Brain microvascular endothelial cell (primary cell): ENCODE measurements around the gene ARVCF.

Experiments used
- DNase-seq: peaks from one replicate; pipeline ENCODE4 v3.0.0-alpha.2; 2020
- H3K27ac ChIP-seq: fragments of 250-450 bp; sonication (Bioruptor Pico); 2 replicates; pipeline ENCODE4 v1.5.1; 2020; ENCODE audit warnings: mild to moderate bottlenecking, moderate library complexity
- H3K27me3 ChIP-seq: fragments of 250-450 bp; sonication (Bioruptor Pico); replicated peaks from 2 replicates; pipeline ENCODE4 v1.5.1; 2020; ENCODE audit warnings: mild to moderate bottlenecking
- H3K36me3 ChIP-seq: fragments of 250-450 bp; sonication (Bioruptor Pico); replicated peaks from 2 replicates; pipeline ENCODE4 v1.5.1; 2020; ENCODE audit warnings: mild to moderate bottlenecking
- H3K4me3 ChIP-seq: 2 replicates; pipeline ENCODE4 v1.5.1; 2011; ENCODE audit warnings: low read depth, mild to moderate bottlenecking, control low read depth, low read length, moderate library complexity
- in situ Hi-C: cut with HindIII; loops from 2 replicates; pipeline ENCODE4 v1.10.0; 2017; ENCODE audit warnings: low sequenced_read_pairs, low pct_ligation_motif_present
- TF ChIP-seq, protein P1 (sequence below): IDR thresholded peaks from 2 replicates; pipeline ENCODE4 v1.5.1; 2011; ENCODE audit warnings: low read depth, mild to moderate bottlenecking, moderate library complexity, low read length, control low read depth, inconsistent platforms; ENCODE audit errors: missing control alignments

The ARVCF gene

DNA sequence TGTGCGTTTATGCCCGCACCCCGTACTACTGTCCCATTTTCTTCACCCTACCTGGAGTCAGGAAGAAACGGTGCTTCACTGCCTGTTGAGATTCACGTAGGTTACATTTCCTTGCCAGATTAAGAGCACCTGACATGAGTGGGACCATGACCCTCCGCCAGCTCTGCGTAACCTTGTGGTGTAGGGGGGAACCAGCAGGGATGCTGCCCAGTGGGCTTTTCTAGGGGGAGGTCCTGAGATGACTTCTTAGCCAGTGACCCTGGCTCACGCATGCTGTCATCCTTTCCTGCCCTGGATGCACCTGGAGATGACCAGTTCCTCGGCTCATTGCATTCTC lies 967 bp upstream of the ARVCF start:
- Histone ChIP-seq H3K27me3 (peaks cover 14% of the 10 kb centered on the region), H3K36me3 (no peaks in the 10 kb centered on the region), H3K27ac (no peak overlapping the region), H3K4me3 (no peak overlapping the region)
- TF ChIP-seq, protein P1, sequence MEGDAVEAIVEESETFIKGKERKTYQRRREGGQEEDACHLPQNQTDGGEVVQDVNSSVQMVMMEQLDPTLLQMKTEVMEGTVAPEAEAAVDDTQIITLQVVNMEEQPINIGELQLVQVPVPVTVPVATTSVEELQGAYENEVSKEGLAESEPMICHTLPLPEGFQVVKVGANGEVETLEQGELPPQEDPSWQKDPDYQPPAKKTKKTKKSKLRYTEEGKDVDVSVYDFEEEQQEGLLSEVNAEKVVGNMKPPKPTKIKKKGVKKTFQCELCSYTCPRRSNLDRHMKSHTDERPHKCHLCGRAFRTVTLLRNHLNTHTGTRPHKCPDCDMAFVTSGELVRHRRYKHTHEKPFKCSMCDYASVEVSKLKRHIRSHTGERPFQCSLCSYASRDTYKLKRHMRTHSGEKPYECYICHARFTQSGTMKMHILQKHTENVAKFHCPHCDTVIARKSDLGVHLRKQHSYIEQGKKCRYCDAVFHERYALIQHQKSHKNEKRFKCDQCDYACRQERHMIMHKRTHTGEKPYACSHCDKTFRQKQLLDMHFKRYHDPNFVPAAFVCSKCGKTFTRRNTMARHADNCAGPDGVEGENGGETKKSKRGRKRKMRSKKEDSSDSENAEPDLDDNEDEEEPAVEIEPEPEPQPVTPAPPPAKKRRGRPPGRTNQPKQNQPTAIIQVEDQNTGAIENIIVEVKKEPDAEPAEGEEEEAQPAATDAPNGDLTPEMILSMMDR, result no peak
- in situ Hi-C loops, result no loop called here
- DNase-seq, result no peak

DNA sequence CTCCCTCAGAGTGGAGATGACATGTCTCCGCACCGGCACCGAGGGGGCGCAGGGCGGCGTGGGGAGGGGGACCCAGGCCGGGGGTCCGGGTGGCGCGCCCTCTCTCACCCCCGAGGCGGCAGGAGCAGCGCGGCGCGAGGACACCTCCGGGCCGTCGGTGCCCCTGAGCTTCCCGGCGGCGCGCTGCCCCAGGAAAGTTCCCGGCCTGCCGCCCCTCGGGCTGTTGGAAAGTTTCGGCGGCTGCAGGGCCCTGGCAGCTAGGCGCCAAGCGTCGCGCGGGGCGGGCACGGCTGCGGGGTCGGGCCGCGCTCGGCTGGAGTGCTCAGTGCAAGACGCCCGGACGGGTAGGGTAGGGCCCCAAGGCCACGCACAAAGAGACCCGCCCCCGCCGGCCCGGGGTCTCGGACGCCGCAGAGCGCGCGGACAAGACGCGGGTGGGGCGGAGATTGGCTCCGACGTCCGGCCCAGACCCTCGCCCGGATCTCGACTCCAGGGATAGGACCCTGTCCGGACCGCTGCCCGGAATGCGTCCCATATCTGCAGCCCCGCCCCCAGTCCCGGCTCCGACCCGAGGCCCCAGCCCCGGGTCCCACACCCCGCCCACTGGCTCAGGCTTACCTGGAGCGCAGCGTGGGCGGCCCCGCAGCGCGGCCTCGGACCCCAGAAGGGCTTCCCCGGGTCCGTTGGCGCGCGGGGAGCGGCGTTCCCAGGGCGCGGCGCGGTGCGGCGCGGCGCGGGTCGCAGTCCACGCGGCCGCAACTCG lies 471 bp downstream of the ARVCF start:
- TF ChIP-seq, protein P1, result no peak
- no peak overlapping the region for H3K27ac ChIP-seq
- H3K27me3 ChIP-seq, result peaks cover 14% of the 10 kb centered on the region
- peak overlapping the region; percentile 57 for H3K4me3 ChIP-seq
- no peaks in the 10 kb centered on the region for H3K36me3 ChIP-seq
- no peak for DNase-seq
- in situ Hi-C loops, result no loop called here

- TF ChIP-seq, protein P1, result no peak
- no peak for DNase-seq
- Histone ChIP-seq H3K27me3 (peaks cover 14% of the 10 kb centered on the region), H3K27ac (no peak overlapping the region), H3K36me3 (no peaks in the 10 kb centered on the region), H3K4me3 (no peak overlapping the region)
- in situ Hi-C loops, result no loop called here
Observed at GRCh38 chr22:20015187-20015625, 1.4 kb downstream of the ARVCF start.

GRCh38 chr22:20014526-20015186 lies 2.0 kb downstream of the ARVCF start:
- no peak overlapping the region for H3K27ac ChIP-seq
- peaks cover 14% of the 10 kb centered on the region for H3K27me3 ChIP-seq
- in situ Hi-C loops, result no loop called here
- H3K36me3 ChIP-seq, result no peaks in the 10 kb centered on the region
- TF ChIP-seq, protein P1, result no peak
- DNase-seq, result no peak
- no peak overlapping the region for H3K4me3 ChIP-seq

- Histone ChIP-seq H3K4me3 (no peak overlapping the region), H3K27me3 (peaks cover 14% of the 10 kb centered on the region), H3K36me3 (no peaks in the 10 kb centered on the region), H3K27ac (no peak overlapping the region)
- TF ChIP-seq, protein P1, result peak; percentile 99
- peak; percentile 26 for DNase-seq
- in situ Hi-C loops, result no loop called here
Observed at GRCh38 chr22:20013382-20013871, 3.2 kb downstream of the ARVCF start.
